ENCODE measurements around the gene MTCH1.

Gene MTCH1

GRCh38 chr6:36985808-36986703 is at the start of gene MTCH1:
Gene MTCH1 (minus strand): TSS chr6:36986196. CDS start chr6:36986173, 23 bp downstream.
- peak; percentile 84 for DNase-seq

GRCh38 chr6:37033819-37034795 is 48.1 kb upstream of the MTCH1 start:
- DNase-seq = no peak

GRCh38 chr6:37033255-37033654 is 47.3 kb upstream of the MTCH1 start:
- DNase-seq = peak; percentile 58

- no peak for DNase-seq
These were observed 46.2 kb upstream of the MTCH1 start for GRCh38 chr6:37032239-37032638.

GRCh38 chr6:37030599-37030998 is 44.6 kb upstream of the MTCH1 start:
- no peak for DNase-seq

GRCh38 chr6:37029249-37029971 is 43.4 kb upstream of the MTCH1 start:
- peak; percentile 47 for DNase-seq

- DNase-seq = no peak
These were observed 41.9 kb upstream of the MTCH1 start for GRCh38 chr6:37027811-37028469.

- DNase-seq = no peak
These were observed 41.2 kb upstream of the MTCH1 start for GRCh38 chr6:37027036-37027720.

- no peak for DNase-seq
These were observed 39.8 kb upstream of the MTCH1 start for GRCh38 chr6:37025621-37026466.

- DNase-seq = peak; percentile 70
These were observed 38.8 kb upstream of the MTCH1 start for GRCh38 chr6:37024656-37025337.

GRCh38 chr6:37022135-37022863 is 36.3 kb upstream of the MTCH1 start:
- DNase-seq = no peak

GRCh38 chr6:37021356-37022129 is 35.5 kb upstream of the MTCH1 start:
- peak; percentile 71 for DNase-seq

GRCh38 chr6:37020812-37021211 is 34.8 kb upstream of the MTCH1 start:
- DNase-seq = no peak

GRCh38 chr6:37020381-37020780 is 34.4 kb upstream of the MTCH1 start:
- DNase-seq = no peak

GRCh38 chr6:37019065-37019450 is 33.1 kb upstream of the MTCH1 start:
- no peak for DNase-seq

GRCh38 chr6:37018198-37019064 is 32.4 kb upstream of the MTCH1 start:
- peak; percentile 91 for DNase-seq

GRCh38 chr6:37017606-37018197 is 31.7 kb upstream of the MTCH1 start:
- no peak for DNase-seq
